Left renal cortex interstitium (tissue), 4 donors: ENCODE data around the gene SGMS1. TPM values are rescaled to one million over a fixed set of nuclear protein-coding genes. Genes with fewer than 3 reads are reported as not detected.

Experiments used
- polyA plus RNA-seq, 4 donors: library from polyadenylated mRNA; unstranded; fragments of 120-200 nt; gene quantifications; one replicate each; pipeline ENCODE4 v1.2.1, GENCODE V29; 2013; ENCODE audit not compliant: insufficient read length in 4 of 4

Gene SGMS1
- polyA plus RNA-seq, 4 donors = 53.7 to 59.7 (median 55.1) TPM

Other genes starting within 250 kb of the SGMS1 start
- 10 to 100 TPM in 3 of 4 donors, 1 to 10 TPM in 1; 9.8 to 13.0 (median 10.6) TPM for gene ASAH2B, start 116.0 kb upstream of the SGMS1 start, polyA plus RNA-seq